Measurements from ENCODE around the gene TMEM154.

DNA sequence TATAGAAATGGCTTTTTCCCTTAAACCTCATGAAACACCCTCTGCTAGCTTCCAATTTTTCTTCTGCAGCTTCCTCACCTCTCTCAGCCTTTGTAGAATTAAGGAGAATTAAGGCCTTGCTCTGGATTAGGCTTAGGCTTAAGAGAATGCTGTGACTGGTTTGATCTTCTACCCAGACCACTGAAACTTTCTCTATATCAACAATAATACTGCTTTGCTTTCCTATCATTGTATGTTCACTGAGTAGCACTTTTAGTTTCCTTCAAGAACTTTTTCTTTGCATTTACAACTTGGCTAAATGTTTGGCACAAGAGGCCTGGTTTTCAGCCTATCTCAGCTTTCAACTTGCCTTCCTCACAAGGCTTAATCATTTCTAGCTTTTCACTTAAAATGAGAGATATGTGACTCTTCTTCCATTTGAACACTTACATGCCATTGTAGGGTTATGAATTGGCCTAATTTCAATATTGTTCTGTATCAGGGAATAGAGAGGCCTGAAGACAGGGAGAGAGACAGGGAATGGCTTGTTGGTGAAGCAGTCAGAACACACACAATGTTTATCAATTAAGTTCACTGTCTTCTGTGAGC lies 28.2 kb downstream of the TMEM154 start:
- TF ChIP-seq, protein P1, sequence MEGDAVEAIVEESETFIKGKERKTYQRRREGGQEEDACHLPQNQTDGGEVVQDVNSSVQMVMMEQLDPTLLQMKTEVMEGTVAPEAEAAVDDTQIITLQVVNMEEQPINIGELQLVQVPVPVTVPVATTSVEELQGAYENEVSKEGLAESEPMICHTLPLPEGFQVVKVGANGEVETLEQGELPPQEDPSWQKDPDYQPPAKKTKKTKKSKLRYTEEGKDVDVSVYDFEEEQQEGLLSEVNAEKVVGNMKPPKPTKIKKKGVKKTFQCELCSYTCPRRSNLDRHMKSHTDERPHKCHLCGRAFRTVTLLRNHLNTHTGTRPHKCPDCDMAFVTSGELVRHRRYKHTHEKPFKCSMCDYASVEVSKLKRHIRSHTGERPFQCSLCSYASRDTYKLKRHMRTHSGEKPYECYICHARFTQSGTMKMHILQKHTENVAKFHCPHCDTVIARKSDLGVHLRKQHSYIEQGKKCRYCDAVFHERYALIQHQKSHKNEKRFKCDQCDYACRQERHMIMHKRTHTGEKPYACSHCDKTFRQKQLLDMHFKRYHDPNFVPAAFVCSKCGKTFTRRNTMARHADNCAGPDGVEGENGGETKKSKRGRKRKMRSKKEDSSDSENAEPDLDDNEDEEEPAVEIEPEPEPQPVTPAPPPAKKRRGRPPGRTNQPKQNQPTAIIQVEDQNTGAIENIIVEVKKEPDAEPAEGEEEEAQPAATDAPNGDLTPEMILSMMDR (IDR thresholded peaks at IDR 0.05; ENCODE audit: poor library complexity): no peak
- TF ChIP-seq EZH2 (IDR thresholded peaks at IDR 0.05; ENCODE audit: borderline replicate concordance): no peak

Measured in hepatocyte (in vitro differentiated cells).